Erythroblast (primary cell): Measurements from ENCODE around the gene OR6C65.
"Not testable (repeated sequence)": the region's sequence is repeated elsewhere in the genome, so short reads cannot be mapped to it uniquely, and the experiment has no call there.

ENCODE experiments used
- GATA1 ChIP-seq: IDR thresholded peaks from 2 replicates; pipeline ENCODE4 v1.6.1; 2011; ENCODE audit warnings: low read depth, mild to moderate bottlenecking, control low read depth, low read length, moderate library complexity
- POLR2A ChIP-seq: IDR thresholded peaks from 2 replicates; pipeline ENCODE4 v1.6.1; 2011; ENCODE audit warnings: mild to moderate bottlenecking, low read length

DNA sequence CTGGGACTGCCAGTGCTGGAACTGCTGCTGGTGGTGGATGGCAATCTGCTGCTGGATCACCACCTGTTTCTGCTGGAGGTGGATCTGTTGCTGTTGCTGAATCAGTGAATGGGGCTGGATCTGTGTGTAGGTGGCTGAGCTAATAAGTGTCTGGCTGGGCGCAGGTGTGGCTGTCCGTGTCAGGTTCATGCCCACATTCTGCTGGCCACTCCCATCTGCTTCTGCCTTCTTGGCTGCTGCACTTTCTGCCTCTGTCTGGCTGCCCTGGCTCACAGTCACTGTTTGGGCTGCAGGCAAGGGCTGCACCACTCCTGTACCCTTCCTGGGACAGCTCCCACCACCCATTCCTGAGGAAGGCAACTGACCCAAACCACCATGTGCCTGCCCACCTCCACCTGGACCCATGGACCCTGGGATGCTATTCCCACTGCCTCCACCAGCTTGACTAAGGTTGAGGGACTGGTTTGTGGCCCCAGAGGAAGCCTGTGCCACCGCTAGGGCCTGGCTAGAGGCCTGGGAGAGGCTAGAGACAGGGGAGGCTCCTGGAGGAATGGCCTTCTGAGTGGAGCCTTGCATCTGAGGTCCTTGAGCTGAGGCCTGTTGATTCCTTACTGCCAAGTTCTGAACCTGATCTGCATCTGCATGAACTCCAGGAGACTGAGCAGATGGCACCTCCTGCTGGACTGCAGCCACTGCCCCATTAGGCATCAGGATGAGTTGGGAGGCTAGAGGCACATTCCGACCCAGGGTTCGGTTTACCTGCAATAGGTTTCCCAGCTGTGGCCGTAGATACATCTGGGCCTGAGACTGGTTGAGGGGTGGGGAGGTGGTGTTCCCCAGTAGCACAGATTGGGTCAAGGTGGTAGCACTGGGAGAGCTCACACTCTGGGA lies 13.4 kb downstream of the OR6C65 start:
- not testable (repeated sequence) for TF ChIP-seq POLR2A, GATA1
